PC-3 (cell line): ENCODE measurements around the gene RPGRIP1.

ENCODE experiments used
- EZH2 ChIP-seq: fragments of 300-600 bp; sonication (generic); IDR thresholded peaks from one replicate; pipeline ENCODE4 v1.6.1; 2017; ENCODE audit warnings: antibody characterized with exemption, mild to moderate bottlenecking, low read length; ENCODE audit not compliant: unreplicated experiment
- TF ChIP-seq, protein P1 (sequence below): fragments of 300-600 bp; sonication (generic); conservative IDR thresholded peaks from 2 replicates; pipeline ENCODE4 v1.5.1; 2017; ENCODE audit warnings: antibody characterized with exemption, low read depth, mild to moderate bottlenecking, low read length

GRCh38 chr14:21240417-21240816 lies 39.5 kb upstream of the RPGRIP1 start:
- TF ChIP-seq, protein P1, sequence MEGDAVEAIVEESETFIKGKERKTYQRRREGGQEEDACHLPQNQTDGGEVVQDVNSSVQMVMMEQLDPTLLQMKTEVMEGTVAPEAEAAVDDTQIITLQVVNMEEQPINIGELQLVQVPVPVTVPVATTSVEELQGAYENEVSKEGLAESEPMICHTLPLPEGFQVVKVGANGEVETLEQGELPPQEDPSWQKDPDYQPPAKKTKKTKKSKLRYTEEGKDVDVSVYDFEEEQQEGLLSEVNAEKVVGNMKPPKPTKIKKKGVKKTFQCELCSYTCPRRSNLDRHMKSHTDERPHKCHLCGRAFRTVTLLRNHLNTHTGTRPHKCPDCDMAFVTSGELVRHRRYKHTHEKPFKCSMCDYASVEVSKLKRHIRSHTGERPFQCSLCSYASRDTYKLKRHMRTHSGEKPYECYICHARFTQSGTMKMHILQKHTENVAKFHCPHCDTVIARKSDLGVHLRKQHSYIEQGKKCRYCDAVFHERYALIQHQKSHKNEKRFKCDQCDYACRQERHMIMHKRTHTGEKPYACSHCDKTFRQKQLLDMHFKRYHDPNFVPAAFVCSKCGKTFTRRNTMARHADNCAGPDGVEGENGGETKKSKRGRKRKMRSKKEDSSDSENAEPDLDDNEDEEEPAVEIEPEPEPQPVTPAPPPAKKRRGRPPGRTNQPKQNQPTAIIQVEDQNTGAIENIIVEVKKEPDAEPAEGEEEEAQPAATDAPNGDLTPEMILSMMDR: no peak
- TF ChIP-seq EZH2: no peak
